Astrocyte (in vitro differentiated cells and primary cell): ENCODE data around the gene ZBTB2.

Experiments used
- EZH2 ChIP-seq: IDR thresholded peaks from 2 replicates; pipeline ENCODE4 v1.6.1; 2012; ENCODE audit warnings: mild to moderate bottlenecking, low read length, inconsistent platforms; ENCODE audit not compliant: insufficient read depth
- TF ChIP-seq, protein P1 (sequence below): IDR thresholded peaks from 2 replicates; pipeline ENCODE4 v1.5.1; 2011; ENCODE audit warnings: low read depth, mild to moderate bottlenecking, inconsistent platforms, low read length, moderate library complexity; ENCODE audit not compliant: insufficient read depth

- TF ChIP-seq, protein P1, sequence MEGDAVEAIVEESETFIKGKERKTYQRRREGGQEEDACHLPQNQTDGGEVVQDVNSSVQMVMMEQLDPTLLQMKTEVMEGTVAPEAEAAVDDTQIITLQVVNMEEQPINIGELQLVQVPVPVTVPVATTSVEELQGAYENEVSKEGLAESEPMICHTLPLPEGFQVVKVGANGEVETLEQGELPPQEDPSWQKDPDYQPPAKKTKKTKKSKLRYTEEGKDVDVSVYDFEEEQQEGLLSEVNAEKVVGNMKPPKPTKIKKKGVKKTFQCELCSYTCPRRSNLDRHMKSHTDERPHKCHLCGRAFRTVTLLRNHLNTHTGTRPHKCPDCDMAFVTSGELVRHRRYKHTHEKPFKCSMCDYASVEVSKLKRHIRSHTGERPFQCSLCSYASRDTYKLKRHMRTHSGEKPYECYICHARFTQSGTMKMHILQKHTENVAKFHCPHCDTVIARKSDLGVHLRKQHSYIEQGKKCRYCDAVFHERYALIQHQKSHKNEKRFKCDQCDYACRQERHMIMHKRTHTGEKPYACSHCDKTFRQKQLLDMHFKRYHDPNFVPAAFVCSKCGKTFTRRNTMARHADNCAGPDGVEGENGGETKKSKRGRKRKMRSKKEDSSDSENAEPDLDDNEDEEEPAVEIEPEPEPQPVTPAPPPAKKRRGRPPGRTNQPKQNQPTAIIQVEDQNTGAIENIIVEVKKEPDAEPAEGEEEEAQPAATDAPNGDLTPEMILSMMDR, result no peak
- no peak for TF ChIP-seq EZH2
Observed at GRCh38 chr6:151335930-151336329, 55.4 kb downstream of the ZBTB2 start.
